NCI-H510A treated with DMSO at 0.1 percent for 48 hours (cell line): ENCODE measurements around the gene KRTAP10-6.
"Not testable (repeated sequence)": the region's sequence is repeated elsewhere in the genome, so short reads cannot be mapped to it uniquely, and the experiment has no call there.

ENCODE experiments used
- DNase-seq: peaks from one replicate; lab custom pipeline; 2025; lab: John Stamatoyannopoulos, UW

Gene KRTAP10-6, protein sequence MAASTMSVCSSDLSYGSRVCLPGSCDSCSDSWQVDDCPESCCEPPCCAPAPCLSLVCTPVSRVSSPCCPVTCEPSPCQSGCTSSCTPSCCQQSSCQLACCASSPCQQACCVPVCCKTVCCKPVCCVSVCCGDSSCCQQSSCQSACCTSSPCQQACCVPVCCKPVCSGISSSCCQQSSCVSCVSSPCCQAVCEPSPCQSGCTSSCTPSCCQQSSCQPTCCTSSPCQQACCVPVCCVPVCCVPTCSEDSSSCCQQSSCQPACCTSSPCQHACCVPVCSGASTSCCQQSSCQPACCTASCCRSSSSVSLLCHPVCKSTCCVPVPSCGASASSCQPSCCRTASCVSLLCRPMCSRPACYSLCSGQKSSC

DNA sequence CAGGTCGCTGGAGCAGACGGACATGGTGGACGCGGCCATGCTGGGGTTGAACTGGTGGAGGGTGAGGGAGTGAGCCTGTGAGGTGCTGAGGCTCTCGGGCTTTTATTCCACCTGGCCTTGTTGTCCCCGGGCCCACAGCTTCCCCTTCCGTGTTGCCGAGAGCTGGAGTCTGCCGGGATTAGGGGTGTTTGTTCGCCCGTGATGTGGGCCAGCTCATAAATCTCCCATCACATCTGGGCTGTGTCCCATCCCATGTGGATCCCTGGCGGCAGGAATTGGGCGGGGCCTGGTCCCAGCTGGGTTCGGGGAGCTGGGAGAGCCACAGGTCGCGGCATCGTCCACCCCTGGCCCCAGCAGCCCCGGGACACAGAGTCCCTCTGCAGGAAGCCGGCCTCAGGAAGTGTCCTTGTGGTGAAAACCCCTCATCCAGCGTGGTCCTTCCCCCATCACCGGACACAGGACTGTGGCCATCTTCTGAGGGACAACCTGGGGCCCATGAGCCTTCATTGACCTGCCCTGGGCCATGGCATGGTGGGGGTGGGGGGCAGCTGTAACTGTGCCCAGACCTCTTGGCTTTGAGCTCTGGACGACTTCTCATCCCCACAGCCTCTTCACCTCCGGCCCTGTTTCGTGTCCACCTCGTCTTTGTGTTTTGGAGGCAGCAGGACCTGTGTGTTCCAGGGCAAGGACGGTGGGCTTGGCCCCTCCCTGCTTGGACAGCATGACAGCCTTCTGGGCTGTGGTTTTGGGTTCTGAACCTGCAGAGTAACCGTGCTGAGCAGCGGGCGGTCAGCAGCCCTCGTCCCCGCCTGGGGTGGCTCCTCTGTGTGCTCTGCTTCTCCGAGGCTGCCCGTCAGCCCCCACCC lies at the start of gene KRTAP10-6:
Gene KRTAP10-6, minus strand, starts transcription at position 60 of the 866 bp plus-strand sequence. Its CDS starts 21 bp downstream, at position 39.
- no peak for DNase-seq

DNA sequence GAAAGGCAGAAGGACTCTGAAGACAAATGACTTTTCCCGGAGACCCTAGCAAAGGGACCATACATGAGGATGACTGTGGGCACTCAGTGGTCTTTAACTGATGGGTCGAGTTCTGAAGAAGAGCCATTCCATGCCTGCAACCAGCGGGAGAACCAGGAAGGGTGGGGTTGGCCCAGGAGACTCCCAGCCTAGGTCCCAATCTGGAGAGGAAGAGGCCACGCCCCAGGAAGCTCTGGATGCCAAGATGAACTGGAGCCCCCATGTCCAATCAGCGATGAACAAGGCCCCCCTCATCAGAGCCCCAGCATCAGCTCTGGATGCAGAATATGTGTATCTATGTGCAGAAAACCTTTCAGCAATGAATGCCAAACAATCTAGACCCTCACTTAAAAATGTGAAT lies 48.5 kb upstream of the KRTAP10-6 start:
- no peak for DNase-seq

DNA sequence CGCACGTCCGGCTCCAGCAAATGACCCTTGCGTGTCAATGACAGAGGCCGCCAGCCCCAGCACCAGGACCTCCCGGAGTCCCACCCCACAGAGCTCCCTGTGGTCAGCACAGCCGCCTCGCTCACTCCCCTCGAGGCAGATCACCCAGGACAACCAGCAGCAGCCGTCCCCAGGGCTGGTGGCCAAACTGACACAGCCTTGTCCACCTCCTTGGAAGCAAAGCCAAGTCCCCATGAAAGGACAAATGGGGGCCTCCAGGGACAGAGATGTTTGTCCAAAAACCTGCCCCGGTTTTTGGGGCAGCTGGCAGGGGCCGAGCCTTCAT lies 47.0 kb upstream of the KRTAP10-6 start:
- no peak for DNase-seq

DNA sequence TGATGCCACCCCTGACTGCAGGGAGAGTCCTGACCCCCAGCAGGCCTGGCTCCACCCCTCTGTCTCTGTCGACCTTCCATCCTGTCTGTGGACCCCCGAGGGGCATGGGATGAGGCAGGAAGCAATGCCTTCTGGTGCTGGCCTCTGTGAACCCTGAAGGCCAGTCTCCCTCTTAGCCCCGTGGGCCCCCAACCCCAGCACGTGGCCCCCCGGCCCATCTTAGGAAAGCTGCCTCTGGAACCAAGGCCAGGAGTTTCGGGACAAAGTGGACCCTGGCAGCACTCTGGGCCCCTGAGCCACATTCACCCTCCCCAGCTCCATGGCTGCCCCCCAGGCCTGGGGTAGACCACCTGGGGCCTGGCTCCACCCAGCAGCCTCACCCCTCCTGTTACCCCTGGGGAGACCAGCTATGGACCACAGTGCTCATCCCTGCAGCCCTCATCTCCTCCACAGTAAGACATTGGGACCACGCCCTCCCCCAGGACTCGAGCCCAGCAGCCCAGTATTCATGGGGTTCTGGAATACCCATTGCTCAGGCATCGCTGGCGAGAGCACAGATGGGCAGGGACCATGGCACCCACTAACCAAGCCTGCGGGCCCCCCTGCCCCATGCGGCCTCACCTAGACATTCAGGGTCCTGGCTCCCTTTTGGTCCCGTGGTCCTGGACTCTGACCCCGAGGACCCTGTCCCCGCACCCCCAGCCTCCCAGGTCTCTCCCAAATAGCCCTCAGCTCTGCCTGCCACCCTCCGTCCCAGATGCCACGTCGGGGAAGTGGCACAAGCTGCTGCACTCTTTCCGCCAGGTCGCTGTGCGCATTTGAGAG lies 46.4 kb upstream of the KRTAP10-6 start:
- DNase-seq = not testable (repeated sequence)

DNA sequence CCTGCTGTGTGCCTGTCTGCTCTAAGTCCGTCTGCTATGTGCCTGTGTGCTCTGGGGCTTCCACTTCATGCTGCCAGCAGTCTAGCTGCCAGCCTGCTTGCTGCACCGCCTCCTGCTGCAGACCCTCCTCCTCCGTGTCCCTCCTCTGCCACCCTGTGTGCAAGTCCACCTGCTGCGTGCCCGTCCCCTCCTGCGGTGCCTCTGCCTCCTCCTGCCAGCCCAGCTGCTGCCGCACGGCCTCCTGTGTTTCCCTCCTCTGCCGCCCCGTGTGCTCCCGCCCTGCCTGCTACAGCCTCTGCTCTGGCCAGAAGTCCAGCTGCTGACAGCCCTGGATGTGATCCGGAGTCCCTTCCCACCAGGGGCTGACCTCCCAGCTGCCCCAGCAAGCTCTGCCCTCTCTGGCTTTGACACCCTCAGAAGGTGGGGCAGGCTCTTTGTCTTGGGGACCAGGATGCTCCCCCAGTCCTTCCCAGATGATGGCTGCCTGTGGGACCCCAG lies 45.6 kb upstream of the KRTAP10-6 start:
- DNase-seq = not testable (repeated sequence)

DNA sequence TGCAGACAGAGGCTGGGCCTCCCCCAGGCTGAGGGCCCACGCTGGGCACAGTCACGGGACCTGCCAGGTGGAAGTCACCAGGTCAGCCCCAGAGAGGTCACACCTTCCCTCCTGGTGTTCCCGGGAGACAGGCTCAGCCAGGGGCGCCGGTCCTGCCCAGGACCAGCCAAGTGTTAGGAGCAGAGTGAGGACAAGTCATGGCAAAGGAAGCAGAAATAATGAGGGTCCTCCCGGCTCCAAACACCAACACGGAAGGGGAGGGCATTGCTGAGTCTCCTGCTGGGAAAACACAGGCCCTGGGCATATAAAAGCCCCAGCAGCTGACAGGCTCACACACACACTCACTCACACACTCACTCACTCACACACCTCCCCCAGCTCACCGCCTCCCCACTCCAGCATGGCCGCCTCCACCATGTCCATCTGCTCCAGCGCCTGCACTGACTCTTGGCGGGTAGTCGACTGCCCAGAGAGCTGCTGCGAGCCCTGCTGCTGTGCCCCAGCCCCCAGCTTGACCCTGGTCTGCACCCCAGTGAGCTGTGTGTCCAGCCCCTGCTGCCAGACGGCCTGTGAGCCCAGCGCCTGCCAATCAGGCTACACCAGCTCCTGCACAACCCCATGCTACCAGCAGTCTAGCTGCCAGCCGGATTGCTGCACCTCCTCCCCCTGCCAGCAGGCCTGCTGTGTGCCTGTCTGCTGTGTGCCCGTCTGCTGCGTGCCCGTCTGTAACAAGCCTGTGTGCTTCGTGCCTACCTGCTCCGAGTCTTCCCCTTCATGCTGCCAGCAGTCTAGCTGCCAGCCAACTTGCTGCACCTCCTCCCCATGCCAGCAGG lies 44.9 kb upstream of the KRTAP10-6 start, which contains the start of gene KRTAP10-10:
Gene KRTAP10-10, plus strand, starts transcription at position 339 of the 833 bp plus-strand sequence. Its CDS starts 62 bp downstream, at position 401.
- DNase-seq = no peak

DNA sequence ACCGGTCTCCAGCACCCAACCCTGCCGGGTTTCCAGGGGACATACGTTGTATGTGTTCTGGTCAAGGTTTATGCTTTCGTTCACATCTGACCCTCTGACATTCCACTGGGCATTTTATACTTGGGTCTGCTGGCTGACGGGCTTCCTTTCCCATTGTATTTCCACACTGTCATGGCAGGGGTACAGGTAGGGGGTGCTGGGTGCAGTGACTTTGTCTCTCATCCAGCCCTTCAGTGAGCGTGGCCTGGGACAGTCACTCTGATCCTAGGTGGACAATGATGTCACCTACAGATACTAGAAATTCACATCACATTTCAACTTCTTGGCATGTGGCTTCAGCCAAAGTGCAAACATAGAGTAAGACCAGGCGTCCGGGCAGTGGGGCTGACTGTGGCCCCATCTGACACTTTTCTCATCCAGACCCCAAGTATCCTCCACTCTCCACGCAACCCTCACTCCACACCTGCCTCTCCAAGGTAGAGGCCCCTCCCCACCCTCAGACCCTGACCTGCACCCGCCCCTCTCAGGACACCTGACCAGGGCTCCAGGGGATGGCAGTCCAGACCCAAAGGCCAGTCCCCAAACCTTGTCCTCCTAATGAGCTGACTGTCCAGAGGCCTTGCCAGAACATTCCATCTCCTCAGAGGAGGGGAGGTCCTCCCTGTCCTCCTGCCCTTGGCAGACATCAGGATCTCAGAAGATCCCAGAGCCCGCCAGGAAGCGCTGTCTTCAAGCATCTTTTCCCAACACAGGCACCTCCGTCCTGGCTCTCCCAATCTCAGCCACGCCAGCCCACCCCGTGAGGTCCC lies 44.1 kb upstream of the KRTAP10-6 start:
- DNase-seq = no peak

DNA sequence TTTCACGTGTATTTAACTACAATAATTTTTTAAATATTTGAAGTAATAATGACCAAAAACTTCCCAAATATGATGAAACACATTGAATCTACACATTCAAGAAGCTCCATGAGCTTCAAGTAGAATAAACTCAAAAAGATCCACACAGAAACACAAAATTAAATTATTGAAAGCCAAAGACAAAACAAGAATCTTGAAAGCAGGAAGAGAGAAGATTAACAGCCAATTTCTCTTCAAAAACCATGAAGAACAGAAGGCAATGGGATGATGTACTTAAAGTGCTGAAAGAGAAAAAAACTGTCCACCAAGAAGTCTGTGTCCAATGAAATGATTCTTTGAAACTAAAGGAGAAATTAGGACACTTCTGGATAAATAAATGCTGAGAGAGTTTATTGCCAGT lies 39.8 kb upstream of the KRTAP10-6 start:
- DNase-seq = no peak

DNA sequence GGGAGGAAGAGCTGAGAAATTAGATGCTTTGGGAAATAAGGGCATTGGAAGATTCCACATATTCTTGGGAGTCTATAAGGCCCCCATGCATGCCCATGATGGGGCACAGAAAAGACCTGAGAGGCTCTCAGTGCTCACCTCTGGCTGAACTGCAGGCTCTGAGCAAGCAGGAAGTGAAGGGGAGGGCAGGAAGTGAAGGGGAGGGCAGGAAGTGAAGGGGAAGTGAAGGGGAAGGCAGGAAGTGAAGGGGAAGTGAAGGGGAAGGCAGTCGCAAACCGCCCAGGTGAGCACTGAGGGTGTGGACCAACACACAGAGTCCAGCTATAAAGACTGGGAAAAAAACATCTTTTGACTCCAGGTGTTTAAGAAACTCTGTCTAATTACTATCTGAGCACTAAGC lies 38.1 kb upstream of the KRTAP10-6 start:
- DNase-seq = no peak

DNA sequence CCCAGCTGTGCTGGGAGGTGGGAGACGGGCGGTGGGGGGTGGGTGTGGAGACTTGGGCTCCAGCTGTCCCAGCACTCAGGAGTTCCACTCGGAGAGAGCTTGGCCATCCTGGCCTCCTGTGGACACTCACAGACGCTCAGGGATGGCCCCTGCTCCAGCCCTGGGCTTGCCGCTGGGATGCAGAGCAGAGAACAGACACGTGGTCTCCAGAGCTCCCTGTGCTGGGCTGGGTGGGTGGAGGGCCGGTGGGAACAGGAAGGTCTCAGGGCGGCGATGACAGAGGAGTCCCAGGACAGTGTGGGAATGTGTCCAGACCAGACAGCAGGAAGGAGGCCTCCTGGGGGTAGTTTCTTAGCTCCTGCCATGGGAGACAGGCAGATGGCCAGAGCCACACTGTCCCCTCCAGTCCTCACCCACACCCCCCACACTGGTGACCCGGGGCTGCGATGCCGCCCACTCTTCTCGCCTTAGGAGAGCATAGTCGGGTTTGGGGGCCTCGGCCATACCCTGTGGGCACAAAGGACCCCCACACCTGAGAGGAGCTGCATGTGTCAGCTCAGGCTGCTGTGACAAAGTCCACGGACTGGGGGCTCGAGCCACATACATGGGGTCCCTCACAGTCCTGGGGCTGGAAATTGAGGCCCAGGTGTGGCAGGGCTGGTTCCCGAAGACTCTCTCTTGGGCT lies 36.5 kb upstream of the KRTAP10-6 start:
- DNase-seq = no peak

DNA sequence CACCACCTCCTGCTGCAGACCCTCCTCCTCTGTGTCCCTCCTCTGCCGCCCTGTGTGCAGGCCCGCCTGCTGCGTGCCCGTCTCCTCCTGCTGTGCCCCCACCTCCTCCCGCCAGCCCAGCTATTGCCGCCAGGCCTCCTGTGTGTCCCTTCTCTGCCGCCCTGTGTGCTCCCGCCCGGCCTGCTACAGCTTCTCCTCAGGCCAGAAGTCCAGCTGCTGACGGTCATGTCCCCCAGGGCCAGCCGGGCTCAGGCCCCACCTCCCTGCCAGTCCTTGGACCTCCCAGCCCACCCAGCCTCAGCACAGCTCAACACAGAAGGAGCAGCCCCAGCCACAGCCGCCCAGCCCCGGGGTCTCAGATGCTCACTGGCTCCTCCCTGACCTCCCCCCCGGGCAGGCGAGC lies 35.5 kb upstream of the KRTAP10-6 start:
- DNase-seq = not testable (repeated sequence)

DNA sequence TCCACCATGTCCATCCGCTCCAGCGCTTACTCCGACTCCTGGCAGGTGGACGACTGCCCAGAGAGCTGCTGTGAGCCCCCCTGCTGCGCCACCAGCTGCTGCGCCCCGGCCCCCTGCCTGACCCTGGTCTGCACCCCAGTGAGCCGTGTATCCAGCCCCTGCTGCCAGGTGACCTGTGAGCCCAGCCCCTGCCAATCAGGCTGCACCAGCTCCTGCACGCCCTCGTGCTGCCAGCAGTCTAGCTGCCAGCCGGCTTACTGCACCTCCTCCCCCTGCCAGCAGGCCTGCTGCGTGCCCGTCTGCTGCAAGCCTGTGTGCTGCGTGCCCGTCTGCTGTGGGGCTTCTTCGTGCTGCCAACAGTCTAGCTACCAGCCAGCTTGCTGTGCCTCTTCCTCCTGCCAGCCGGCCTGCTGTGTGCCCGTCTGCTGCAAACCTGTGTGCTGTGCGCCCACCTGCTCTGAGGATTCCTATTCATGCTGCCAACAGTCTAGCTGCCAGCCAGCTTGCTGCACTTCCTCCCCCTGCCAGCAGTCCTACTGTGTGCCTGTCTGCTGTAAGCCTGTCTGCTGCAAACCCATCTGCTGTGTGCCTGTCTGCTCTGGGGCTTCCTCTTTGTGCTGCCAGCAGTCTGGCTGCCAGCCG lies 35.0 kb upstream of the KRTAP10-6 start:
- DNase-seq = not testable (repeated sequence)

DNA sequence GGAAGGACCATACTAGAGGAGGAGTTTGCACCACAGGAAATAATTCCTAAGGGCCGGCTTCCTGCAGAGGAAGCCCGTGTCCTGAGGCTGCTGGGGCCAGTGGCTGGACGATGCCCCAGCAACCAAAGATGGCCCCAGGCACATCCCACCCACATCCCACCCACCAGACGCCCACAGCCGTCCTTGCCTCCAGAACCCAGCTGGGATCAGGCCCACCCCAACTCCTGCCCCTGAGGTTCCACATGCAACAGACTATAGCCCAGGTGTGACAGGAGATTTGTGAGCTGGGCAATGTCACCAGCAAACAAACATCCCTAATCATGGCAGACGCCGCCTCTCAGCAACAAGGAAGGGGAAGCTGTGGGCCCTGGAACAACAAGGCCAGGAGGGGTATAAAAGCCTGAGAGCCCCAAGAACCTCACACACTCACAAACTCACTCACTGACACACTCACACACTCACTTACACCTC lies 34.4 kb upstream of the KRTAP10-6 start, which contains the start of gene KRTAP10-9:
Gene KRTAP10-9, plus strand, starts transcription at position 421 of the 471 bp plus-strand sequence. CDS start 79 bp downstream, outside the sequence.
- DNase-seq = no peak

DNA sequence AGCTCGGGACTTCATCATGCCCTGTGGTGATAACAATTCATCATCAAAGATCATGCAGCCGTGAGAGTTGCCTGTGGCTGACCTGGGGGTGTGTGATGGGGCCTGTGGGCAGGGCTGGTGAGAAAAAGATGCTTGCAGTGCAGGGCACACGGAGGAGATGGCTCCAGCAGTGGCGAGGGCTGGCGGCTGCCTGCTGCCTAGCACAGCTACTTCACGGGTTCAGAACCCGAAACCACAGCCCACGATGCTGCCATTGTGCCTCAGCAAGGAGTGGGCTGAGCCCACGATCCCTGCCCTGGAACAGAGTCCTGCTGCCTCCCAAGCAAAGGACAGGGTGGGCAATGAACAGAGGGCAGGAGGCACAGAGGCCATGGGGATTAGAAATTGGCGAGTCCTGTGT lies 34.0 kb upstream of the KRTAP10-6 start:
- DNase-seq = no peak

DNA sequence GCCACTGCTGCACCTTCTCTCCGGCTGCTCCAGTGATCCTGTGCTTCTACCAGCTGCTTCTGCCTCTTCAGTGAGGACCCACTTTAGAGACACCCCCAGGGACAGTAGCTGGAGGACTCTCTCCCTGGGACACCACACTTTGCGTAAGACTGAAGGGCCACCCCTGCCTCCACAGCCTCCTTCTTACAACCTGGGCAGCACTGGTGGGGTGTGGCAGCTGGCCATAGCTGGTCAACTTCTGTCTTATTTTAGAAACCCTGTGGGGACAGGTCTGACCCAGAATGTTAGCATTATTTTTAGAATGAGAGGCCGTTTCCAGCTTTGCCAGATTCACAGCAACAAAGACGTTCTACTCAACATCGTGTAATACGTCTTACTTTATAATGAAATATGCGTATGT lies 33.5 kb upstream of the KRTAP10-6 start:
- DNase-seq = no peak

DNA sequence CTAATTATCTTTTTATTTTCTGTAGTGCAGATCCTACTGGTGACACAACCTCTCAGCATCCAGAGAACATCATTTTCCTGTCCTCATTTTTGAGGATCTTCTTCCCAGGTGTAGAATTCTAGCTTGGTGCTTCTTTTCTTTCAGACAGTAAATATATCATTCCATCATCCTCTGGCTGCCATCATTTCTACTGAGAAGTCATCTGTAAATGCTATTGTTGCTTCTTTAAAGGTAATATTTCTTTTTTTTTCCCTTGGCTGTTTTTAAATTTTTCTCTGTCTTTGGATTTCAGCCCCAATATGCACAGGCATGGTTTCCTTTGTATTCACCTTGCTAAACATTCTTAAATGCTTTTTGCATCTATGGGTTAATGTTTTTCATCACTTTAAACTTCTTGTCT lies 31.3 kb upstream of the KRTAP10-6 start:
- DNase-seq = no peak

DNA sequence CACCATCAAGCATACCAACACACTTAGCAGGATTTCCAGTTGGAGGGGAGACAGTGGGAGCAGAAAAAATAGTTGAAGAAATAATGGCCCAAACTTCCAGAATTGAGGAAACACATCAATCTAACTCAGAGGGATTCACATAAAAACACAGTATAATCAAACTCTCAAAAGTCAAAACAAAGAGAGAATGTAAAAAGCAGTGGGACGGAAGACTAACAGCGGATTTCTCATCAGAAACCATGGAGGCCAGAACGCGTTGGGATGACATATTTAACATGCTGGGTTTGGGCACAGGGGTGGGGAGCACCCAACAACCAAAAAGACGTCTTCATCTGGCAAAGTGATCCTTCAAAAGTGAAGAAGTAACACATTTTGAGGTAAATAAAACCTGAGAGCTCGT lies 27.6 kb upstream of the KRTAP10-6 start:
- no peak for DNase-seq

DNA sequence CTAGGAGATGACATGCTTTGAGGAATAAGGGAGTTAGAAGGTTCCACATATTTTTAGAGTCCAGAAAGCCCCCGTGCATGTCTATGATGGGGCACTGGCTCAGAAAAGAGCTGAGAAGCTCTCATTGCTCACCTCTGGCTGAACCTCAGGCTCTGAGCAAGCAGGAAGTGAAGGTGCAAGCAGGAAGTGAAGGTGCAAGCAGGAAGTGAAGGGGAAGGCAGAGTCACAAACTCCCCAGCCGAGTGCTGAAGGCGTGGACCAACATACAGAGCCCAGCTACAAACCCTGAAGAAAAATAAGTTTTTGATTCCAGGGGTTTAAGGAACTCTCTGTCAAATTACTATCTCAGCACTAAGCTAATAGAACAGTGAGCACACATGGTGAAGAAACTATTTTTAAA lies 26.6 kb upstream of the KRTAP10-6 start:
- no peak for DNase-seq

DNA sequence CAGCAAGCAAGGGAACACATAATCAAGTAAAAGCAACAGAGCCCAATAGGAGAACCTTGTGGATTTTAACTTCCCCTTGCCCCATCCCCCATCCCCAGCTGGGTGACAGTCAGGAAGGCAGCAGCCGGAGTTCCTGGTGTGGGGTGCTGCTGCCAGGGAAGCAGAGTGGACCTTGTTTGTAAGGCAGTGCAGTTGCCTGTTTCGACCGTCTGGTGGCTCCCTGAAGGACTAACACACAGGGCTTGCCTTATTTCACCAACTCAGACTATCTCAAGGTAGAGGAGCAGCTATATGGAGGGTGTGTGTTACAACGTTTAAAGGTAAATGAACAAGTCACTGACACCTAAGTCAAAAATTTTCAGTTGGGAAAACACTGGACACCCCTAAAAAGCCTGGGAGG lies 26.2 kb upstream of the KRTAP10-6 start:
- DNase-seq = no peak
